NCI-H146 treated with DMSO at 0.1 percent for 48 hours (cell line): ENCODE measurements around the gene MAPK8IP1.
A peak's percentile ranks its signal among the peaks of the same experiment; 100 is the strongest.
"Not testable (repeated sequence)": the region's sequence is repeated elsewhere in the genome, so short reads cannot be mapped to it uniquely, and the experiment has no call there.

ENCODE experiments used
- DNase-seq: peaks from one replicate; lab custom pipeline; 2025; ENCODE audit not compliant: unreplicated experiment; lab: John Stamatoyannopoulos, UW

MAPK8IP1 gene

DNA sequence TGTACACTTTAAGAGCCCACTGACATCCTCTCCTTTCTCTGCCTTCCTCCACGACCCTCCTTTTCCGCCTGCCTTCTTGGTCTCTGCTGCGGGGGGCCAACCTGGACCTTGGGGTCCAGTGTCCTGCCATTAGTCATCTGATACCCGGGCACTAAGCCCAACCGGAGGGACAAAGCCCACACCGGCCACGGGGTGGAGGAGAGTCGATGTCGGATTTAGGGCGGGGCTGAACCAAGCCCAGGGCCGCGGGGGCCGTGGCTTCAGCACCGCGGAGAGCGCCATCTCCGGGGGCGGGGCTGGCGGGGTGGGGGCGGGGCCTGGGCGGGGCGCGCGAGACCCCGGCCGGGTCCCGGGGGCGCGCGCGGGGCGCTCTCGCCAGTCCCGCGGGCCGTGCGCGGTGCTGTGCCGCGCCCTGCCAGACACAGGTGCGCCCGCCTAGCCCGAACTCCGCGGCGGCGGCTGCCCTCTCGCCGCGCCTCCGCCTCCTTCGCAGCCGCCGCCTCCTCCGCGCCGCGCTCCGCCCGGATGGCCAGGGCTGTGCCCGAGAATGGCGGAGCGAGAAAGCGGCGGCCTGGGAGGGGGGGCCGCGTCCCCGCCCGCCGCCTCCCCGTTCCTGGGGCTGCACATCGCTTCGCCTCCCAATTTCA, at the start of gene MAPK8IP1:
Gene MAPK8IP1, plus strand, starts transcription at position 378 of the 647 bp plus-strand sequence. Its CDS starts 170 bp downstream, at position 548.
- peak; percentile 64 for DNase-seq

DNA sequence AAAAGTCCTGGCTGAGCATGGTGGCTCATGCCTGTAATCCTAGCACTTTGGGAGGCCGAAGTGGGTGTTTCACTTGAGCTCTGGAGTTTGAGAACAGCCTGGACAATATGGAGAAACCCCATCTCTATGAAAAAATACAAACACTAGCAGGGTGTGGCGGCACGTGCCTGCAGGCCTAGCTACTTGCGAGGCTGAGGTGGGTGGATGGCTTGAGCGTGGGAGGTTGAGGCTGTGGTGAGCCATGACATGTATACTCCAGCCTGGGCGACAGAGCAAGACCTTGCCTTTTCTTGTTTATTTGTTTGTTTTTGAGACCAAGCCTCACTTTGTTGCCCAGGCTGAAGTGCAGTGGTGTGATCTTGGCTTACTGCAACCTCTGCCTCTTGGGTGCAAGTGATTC, 46.2 kb upstream of the MAPK8IP1 start:
- no peak for DNase-seq

DNA sequence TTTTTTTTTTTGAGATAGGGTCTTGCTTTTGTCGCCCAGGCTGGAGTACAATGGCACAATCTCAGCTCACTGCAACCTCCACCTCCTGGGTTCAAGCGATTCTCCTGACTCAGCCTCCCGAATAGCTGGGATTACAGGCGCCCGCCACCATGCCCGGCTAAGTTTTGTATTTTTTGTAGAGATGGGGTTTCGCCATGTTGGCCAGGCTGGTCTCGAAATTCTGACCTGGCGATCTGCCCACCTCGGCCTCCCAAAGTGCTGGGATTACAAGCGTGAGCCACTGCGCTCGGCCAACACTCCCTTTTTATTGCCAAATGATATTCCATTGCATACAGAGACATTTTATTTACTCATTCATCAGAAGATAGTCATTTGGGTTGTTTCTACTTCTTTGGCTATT, 45.2 kb upstream of the MAPK8IP1 start:
- not testable (repeated sequence) for DNase-seq

DNA sequence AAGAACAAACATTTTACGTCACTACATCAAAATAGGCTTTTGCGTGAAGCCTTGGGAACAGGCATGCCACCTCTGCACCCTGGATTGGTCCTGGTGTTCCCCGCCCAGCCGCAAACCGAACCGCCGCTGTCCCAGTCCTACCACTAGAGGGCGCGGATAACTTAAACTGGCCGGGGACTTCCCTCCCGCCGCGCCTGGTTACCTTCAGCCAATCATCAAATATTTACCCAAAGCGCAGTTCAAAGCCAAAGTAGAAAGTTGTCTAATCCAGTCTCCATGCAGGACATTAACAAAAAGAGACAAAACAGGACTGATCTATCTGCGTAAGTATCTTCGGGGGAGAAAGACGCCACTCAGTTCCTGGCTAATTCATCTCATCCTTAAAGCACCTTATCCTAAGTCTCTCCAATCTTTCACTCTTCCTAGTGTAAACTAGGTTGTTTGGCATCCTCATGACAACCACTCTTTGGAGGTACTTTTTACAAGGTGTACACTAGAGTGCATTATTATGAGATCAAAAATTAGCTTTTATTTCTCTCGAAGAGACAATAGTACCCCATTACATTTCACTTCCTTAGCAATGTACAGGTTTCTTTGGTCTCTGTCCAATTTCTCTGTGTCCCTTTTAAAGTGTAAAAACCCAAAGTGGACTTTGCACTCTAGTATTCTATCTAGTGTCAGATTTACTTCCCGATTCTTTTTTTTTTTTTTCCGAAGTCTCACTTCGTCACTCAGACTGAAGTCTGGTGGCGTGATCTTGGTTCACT, 42.1 kb upstream of the MAPK8IP1 start:
- peak; percentile 83 for DNase-seq

DNA sequence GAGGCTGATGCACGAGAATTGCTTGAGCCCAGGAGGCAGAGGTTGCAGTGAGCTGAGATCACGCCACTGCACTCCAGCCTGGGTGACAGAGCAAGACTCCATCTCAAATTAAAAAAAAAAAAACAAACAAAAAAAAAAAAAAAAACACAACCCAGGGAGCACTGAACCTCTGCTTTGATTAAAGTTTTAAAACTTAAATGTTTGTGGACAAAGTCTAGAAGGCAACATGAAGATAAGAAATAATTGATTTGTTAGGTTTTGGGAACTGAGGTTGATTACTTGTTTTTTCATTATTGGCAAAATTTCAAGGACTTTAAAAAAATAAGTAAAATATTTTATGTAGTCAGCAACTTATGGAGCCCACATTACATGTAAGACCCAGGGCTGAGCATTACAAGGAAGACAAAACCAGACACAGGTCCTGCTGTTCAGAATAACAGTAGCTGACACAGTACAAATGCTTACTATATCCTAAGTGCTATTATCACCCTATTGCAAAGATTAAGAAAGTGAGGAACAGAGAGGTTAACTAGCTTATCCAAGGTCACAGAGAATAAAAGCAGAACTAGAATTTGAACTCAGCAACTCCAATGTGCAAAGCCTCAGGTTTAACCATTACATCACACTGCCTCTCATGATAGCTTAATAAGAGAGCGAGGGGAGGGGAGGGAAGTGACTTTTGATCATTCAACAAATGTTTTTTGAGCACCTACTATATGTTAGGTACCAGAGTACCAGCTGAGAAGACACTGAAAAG, 40.5 kb upstream of the MAPK8IP1 start:
- DNase-seq: no peak

DNA sequence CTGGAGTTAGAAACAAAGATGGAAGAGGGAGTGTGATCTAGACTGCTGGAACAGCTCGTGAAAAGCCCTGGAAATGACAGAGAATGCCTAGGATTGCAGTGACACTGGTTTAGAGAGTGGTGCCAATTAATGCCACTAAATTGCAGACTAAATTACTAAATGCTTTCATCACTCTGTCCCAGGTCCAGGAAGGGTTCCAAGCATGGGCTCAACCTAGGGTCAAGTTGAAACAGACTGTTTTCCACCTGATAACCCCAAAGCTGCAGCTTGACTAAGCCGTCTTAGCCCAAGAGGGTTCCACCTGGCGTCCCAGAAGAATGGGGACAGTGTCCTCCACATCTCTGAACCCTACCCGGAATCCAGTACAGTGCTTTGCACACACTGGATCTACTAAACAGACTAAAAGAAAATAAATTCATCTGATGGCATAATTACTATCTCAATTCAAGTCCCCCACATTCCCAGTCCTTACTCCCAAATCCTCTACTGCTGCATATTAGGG, 39.2 kb upstream of the MAPK8IP1 start:
- no peak for DNase-seq

DNA sequence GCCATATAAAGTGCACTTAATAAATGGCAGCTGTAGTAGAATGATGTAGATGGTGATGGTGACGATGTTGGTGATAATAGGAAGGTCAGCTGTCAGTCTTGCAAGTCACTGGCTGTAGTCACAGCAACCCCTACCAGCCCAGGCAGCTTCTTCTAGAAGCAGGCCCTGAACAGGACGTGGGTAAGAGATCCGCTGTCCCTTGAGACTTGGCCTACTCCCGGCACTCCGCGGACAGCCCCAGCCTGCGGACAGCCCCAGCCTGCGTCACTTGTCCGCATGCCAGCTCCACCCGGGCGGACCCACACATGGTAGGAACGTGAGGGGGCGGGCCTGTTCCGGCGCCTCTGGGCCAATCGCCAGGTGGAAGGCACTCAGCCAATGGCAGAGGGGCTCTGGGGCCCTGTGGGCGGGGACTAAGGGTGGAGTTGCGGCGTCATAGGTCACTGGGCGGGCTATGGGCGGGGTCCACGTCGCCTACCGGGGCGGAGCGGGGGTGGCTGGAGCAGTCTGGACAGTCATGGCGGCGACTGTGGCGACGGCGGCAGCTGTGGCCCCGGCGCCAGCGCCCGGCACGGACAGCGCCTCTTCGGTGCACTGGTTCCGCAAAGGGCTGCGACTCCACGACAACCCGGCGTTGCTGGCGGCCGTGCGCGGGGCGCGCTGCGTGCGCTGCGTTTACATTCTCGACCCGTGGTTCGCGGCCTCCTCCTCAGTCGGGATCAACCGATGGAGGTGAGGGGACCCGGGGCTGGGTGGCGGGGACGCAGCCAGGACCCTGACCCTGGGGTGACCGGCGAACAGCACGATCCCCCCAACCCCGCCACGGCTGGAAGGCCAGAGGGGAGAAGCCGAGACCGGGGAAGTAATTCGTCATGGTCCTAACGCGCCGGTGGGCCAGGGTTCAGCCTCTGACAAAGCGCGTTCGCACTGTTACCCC, 38.2 kb upstream of the MAPK8IP1 start, which contains the start of gene CRY2:
Gene CRY2, plus strand, starts transcription at position 502 of the 937 bp plus-strand sequence. Its CDS starts 16 bp downstream, at position 518.
- DNase-seq: peak; percentile 90

DNA sequence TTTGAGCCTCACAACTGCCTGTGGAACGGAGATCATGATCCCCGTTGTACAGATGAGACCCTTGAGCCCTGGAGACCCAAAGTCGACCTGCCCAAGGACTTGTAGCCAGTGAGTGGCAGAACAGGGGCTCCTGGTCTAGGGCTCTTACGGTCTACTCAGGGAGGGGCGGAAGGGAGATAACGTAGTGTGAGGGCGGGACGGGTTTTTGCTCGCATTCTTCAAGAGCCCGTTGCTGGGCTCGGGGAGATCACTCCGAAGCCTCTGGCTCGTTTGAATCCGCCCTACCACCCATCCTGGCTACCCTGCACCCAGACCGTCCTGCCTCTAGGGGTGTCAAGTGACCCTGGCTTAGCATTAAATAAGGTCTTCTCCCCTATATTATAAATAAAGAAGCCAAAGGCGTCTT, 37.5 kb upstream of the MAPK8IP1 start:
- no peak for DNase-seq

DNA sequence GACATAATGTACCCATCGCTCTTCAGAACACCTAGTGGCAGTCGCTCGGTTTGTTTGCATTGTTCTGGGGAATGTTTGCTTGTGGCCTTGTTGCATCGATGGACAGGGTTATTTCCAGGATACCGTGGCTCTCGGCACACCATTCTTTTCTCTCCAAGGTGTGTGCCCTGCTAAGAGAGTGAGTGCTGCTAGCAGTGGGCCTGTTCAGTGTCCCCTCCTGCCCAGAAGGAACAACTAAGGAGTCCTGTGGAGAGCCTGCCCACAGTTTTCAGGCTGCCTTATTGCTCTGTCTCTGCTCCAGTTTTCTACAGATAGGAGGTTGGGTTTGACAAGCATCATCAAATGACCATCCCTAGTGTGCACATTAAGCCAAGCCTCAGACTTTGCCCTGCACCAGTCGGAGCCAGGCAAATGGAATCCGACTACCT, 36.8 kb upstream of the MAPK8IP1 start:
- no peak for DNase-seq

DNA sequence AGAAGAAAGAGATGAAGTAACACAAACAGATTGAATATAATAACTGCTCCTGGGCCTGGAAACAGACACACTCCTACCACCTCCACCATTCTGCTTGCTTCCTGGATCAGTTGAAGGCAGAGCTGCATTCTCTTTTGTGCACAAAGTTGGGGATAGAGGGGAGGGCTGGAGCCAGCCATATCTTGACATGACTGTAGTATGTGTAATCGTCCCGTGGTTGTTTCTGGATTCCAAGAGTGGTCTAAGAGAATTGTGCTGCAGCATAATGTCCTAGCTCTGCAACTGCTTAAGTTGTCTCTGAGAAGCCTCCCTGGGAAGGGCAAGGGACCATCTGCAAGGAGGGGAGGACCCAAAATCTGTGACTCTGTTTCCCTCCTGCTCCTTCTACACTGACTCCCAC, 35.0 kb upstream of the MAPK8IP1 start:
- no peak for DNase-seq

DNA sequence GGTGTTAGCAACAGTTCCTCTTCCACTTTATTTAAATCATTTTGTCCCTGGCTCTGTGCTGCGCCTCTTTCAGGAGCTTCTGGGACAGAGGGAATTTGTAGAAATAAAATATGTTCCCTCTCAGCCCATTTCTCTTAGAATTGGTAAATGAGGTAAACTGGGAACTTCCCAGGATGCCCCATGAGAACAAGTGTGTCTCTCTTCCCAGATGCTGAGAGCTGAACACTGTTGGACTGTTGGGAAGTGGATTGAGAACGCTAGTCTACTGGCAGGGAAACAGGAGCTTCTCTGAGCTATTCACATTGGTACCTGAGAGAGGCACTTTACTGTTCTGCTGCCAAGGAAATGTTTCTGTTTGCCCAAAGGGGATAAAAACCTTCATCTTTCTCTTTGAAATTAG, 34.2 kb upstream of the MAPK8IP1 start:
- no peak for DNase-seq

DNA sequence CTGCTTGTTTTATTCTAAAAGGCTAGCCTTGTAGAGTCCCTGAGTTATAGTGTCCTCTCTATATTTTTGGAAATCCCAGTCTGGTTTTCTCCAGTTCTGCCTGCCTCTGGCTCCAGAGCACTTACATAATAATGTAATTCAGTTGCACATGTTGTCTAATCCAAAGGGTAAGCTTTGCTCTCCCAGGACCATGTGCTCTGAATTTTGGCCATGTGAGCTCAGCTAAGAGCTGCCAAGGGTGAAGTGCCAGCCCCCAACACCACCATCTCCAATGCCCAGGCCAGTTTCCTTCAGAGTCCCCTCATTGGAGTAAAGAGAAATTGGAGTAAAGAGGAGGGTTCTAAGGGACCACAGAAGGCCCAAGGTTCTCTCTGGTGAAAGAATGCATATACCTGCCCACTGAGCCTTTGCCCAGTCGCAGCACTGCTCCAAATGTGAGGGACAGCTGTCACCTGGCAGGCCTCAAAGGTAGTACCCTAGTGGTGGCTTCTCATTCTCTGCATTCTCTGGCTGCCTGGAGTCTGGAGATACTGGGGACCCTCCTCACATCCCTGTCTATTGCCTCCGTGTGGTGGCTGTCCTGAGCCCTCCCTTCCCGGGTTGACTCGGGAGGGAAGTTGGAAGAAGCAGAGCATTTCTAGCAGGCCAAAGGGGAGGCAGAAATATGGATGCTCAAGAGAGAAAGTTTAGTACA, 33.3 kb upstream of the MAPK8IP1 start:
- no peak for DNase-seq

DNA sequence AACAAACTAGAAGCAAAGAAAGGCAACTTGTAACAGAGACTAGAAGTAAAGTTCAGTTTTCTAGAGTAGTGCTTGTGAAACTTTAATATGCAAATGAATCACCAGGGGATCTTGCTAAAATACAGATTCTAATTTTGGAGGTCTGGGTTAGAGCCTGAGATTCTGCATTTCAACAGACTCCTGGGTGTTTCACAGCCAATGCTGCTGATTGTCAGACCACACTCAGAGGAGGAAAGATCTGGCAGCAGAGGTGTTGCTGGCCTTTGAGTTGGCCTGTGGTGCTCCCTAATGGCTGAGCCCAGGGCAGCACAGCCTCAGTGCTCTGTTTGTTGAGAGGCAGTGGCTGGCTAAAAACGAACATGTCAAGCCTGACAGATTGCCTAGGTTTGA, 32.7 kb upstream of the MAPK8IP1 start:
- DNase-seq: no peak

DNA sequence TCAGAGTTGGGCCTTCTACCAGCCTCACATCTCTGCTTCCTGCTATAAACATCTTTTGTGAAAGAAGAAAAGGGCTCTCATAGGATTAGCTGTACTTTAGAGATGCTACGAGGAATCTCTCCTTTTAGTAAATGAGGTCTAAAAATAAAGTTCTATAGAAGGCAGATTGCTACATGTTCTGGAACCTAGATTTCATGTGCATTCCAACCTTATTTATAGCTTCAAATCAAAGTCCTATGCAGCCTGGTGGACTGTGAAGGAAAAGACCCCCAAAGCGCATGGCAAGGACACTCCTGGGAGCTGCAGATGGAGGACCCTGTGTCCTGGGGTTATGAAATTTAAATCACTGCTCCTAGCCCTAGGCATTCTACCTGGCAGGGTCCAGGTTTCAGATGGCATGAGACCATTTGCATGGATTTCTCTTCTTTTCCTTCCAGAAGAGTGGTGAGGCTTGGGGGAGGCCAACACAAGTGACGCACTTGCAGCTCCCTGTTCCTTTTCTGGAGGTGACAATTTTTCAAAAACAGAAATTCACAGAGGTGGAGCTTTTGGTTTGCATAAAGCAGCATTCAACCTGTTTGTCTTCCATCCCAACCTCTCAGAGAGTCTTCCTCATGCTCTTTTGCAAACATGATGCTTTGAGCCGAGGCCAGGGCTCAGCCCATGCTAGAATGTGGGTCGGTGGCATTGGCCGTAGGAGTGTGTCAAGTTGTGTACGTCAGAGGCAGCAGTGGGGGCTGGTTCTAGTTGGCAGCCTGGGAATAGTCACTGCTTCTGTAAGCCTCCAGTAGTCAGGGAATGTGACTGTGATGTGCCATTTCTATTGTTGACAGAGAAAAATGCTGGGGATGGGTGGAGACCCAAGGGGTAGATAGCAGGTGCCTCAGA, 31.9 kb upstream of the MAPK8IP1 start:
- DNase-seq: no peak

DNA sequence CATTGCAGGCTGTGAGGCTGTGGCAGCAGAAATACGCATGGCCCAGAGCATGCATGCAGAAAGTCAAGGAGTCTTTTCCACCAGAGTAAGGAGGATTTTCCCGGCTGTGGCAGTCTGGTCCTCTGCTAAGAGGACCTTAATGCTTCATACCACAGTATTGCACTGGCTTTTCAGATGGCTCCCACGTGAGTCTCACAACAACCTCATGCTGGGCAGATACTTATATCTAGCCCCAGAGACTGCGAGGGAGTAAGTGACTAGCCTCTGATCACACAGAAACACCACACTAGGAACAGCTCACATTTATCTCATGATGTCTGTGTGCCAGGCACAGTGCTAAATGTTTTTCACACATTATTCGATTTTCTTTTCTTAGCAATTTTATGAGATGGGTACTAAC, 30.1 kb upstream of the MAPK8IP1 start:
- no peak for DNase-seq

DNA sequence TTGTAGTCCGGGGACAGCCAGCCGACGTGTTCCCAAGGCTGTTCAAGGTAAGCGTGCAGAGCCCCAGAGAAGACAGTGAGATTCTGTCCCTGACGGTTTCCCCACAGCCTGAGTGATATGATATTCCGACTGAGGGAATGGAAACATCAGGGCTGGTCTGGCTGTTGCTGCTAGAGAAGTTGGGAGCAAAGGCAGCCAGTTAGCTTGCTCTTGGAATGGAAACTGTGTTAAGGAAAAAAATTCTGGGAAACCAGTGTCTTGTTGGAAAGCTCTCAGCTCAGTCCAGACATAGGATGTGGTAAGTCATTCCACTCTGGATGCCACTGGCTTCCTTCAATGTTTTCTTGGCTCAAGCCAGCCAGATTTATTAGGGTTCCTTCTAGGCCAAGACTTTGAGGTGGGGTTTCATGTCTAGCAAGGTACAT, 29.4 kb upstream of the MAPK8IP1 start:
- DNase-seq: no peak

DNA sequence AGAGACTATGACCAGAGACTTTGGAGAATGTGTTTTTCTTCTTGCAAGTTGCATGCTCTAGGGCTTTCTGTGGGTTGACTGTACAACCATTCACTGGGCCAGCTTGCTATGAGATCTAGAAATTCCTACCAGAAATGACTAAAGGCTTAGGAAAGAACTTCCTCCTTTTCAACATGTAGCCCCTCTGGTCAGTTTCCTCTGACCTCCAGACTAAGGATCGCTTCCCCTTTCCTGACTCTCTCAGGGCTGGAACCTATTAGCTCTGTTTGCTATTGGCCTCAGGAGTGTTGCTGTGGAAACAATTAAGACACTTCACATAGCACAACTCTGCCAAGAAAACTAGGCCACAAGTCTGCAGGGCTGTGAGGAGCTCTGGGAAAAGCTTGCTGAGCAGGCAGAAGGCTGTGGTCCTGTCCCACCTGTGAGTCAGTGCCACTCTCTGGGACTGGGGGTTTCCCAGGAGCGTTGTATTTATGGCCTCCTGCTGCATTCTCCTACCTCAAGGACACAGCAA, 27.4 kb upstream of the MAPK8IP1 start:
- DNase-seq: no peak

DNA sequence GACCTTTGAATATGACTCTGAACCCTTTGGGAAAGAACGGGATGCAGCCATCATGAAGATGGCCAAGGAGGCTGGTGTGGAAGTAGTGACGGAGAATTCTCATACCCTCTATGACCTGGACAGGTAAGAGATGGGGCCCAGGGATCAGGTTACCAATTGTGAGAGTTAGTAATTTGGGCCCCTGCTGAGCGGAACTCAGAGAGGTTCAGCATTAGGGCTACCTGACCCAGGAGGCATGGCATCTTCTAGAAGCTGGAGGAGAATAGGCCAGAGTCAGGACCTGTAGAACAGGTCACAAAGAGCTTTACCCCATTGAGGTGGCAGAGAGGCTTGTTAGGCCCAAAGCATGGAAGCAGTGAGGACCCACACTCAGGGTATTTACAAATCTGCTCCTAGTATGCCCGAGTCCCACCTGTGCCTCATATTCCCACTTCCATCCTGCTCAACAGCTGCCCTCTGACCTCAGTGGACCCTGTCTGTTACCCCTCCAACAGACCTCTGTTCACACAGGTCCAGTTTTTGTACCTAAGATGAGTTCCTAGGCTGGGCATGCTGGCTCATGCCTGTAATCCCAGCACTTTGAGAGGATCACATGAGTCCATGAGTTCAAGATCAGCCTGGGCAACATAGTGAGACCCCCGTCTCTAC, 26.6 kb upstream of the MAPK8IP1 start:
- no peak for DNase-seq
